ENCODE data around the gene CDH24.

The CDH24 gene

GRCh38 chr14:23066368-23066767 lies 9.0 kb upstream of the CDH24 start:
- DNase-seq (ENCODE audit: low read depth), result no peak

- DNase-seq (ENCODE audit: low read depth), result no peak
Observed at GRCh38 chr14:23063601-23064000, 6.3 kb upstream of the CDH24 start.

GRCh38 chr14:23062002-23062401 lies 4.7 kb upstream of the CDH24 start:
- peak; percentile 67 for DNase-seq (ENCODE audit: low read depth)

GRCh38 chr14:23060536-23061260 lies 3.4 kb upstream of the CDH24 start:
- DNase-seq (ENCODE audit: low read depth), result no peak

GRCh38 chr14:23058654-23059504 lies 1.6 kb upstream of the CDH24 start:
- no peak for DNase-seq (ENCODE audit: low read depth)

- peak; percentile 61 for DNase-seq (ENCODE audit: low read depth)
Observed at GRCh38 chr14:23057757-23058653, 685 bp upstream of the CDH24 start.

GRCh38 chr14:23056145-23056955 lies 970 bp downstream of the CDH24 start:
- DNase-seq (ENCODE audit: low read depth), result no peak

- no peak for DNase-seq (ENCODE audit: low read depth)
Observed at GRCh38 chr14:23055621-23056144, 1.6 kb downstream of the CDH24 start.

- no peak for DNase-seq (ENCODE audit: low read depth)
Observed at GRCh38 chr14:23055147-23055550, 2.2 kb downstream of the CDH24 start.

- no peak for DNase-seq (ENCODE audit: low read depth)
Observed at GRCh38 chr14:23054000-23054811, 3.1 kb downstream of the CDH24 start.

GRCh38 chr14:23053426-23053825 lies 3.9 kb downstream of the CDH24 start:
- DNase-seq (ENCODE audit: low read depth), result no peak

GRCh38 chr14:23052671-23053070 lies 4.6 kb downstream of the CDH24 start:
- DNase-seq (ENCODE audit: low read depth), result no peak

- no peak for DNase-seq (ENCODE audit: low read depth)
Observed at GRCh38 chr14:23052182-23052623, 5.1 kb downstream of the CDH24 start.

- DNase-seq (ENCODE audit: low read depth), result no peak
Observed at GRCh38 chr14:23051141-23052057, 5.9 kb downstream of the CDH24 start.

GRCh38 chr14:23049011-23049410 lies 8.3 kb downstream of the CDH24 start:
- DNase-seq (ENCODE audit: low read depth), result no peak

- DNase-seq (ENCODE audit: low read depth), result no peak
Observed at GRCh38 chr14:23047751-23048693, 9.3 kb downstream of the CDH24 start.

- no peak for DNase-seq (ENCODE audit: low read depth)
Observed at GRCh38 chr14:23047034-23047634, 10.2 kb downstream of the CDH24 start.
